ENCODE results near the gene SLC25A19.
"Not testable (repeated sequence)": the region's sequence is repeated elsewhere in the genome, so short reads cannot be mapped to it uniquely, and the experiment has no call there.

The SLC25A19 gene

DNA sequence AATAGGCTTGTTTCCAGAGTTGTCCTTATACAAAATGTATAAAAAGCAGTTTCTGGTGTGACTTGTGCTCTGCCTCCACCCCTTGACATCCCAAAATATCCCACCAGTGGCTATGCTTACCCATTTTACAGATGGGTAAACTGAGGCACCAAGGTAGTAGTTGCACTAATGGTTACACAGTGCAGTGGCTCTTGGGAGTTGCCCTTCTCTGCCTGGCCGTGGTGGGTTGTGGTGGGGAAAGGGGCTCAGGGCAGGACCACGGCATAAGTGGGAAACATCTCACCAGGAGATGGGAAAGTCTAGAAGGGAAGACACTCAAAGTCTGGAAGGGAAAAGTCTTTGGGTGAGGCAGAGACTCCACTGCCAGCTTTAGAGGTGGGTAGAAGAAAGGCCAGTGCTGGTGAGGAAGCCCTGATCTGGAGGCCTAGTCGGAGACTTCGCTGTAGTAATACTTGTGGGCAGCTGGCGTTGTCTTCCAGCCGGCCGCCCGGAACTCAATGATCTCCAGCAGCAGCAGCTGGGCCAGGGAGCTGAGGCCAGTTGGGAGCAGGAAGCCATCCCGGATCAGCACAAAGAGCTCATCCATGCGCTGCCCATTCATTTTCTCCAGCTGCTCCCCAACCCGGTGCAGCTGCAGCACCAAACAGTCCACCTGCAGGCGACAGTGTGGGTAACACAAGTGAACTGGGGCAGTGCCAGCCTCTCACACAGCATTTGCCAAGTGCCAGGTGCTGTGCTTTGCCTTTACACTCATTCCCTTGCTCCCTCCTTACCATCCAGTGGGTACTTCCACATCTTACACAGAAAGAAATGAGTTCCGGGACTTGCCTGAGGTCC lies 22.7 kb downstream of the SLC25A19 start:
- DNase-seq: no peak

DNA sequence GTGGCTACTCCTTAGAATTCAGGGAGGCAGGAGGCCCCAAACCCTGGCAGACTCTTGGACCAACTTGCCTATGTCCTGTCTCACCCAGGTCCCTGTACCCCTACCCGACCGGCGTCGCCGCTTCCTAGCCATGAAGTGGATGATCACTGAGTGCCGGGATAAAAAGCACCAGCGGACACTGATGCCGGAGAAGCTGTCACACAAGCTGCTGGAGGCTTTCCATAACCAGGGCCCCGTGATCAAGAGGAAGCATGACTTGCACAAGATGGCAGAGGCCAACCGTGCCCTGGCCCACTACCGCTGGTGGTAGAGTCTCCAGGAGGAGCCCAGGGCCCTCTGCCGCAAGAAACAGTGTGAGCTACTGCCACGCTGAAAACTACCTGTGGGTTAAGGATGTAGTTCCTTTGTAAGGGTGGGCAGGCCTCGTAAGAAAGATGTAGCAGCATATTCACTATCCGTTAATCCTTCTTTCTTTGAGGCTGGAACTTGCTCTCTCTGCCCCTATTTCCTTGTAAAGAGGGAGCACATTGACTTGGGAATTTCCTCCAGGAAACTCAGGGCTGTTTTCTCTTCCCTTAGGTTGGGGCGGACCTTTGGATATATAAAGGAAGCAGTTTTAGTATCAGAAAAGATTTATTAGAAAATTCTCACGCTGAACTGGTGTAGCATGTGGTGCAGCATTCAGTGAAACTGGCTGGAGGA lies 23.5 kb downstream of the SLC25A19 start:
- DNase-seq: no peak

DNA sequence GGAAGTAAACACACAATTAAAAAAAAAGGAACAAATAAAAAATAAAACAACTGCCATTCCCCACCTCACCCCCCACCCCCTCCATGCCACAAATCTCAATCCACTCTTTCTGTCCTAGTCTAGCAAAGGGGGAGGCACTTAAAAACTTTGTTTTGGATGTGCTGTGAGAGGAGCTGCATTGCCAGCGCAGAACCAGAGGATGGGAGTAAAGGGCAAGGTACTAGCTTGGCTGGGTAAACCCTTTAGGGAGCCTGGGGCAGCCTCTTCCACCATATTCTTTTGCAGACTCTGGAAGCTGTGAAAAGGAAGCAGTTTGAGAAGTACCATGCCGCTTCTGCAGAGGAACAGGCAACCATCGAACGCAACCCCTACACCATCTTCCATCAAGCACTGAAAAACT lies 26.2 kb downstream of the SLC25A19 start:
- DNase-seq: no peak

DNA sequence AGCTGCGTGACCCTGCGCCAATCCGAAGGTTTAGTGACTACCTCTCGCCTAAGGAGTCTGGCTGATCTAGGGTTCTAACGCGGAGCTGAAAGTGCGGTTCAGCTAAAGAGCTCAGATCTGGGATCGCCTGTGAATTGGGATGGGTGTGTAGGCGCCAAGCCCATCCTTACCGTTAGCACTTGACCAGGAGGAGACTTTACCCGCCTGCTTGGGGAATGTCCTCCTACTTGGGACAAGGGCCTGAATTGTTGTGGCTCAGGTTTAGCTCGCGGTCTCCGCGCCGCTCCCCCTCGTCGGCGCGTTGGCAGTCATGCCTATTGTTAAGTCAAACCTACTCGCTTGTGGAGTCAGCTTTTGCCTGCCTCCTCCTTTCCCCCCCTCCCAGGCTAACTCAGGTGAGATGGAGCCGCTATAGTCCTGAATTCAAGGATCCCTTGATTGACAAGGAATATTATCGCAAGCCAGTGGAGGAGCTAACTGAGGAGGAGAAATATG lies 27.1 kb downstream of the SLC25A19 start:
- DNase-seq: no peak

DNA sequence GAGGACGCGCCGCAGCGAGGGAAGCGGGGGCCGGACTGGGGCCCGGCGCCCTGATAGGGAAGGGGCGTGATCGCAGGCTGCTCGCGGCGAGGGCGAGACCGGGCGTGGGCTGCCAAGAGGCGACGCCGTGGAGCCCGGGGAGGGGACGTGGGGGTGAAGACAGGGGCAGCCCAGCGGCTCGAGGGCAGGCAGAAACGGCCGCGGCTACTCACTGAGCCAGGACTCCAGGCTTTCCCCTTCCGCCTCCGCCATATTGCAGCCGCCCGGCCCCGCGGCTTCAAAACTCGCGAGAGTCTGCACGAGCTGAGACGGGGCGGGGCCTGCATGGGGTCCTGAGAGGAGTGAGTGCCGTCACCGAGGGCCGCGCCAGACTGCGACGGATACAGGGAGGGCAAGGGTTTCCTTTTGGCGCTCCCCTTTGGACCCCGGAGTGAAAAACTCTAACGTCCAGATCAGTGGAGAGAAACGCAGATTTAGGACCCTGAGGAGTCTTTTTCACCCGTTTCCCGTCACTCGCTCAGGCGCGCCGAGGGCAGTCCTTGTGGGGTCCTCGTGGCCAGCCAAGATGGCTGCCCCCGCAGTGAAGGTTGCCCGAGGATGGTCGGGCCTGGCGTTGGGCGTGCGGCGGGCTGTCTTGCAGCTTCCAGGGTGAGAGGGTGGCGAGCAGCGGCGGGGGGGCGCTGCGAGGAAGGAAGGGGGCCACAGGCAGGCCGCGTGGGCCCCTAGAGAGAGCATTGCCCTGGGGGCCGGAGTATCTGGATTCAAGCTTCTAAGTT lies 27.7 kb downstream of the SLC25A19 start, which contains the start of the genes GGA3 and MRPS7:
Gene GGA3, minus strand, starts transcription at position 271 of the 776 bp plus-strand sequence. Its CDS starts 19 bp downstream, at position 252.
Gene MRPS7, plus strand, starts transcription at position 544 of the 776 bp plus-strand sequence. Its CDS starts 22 bp downstream, at position 566.
- DNase-seq: peak; percentile 94

DNA sequence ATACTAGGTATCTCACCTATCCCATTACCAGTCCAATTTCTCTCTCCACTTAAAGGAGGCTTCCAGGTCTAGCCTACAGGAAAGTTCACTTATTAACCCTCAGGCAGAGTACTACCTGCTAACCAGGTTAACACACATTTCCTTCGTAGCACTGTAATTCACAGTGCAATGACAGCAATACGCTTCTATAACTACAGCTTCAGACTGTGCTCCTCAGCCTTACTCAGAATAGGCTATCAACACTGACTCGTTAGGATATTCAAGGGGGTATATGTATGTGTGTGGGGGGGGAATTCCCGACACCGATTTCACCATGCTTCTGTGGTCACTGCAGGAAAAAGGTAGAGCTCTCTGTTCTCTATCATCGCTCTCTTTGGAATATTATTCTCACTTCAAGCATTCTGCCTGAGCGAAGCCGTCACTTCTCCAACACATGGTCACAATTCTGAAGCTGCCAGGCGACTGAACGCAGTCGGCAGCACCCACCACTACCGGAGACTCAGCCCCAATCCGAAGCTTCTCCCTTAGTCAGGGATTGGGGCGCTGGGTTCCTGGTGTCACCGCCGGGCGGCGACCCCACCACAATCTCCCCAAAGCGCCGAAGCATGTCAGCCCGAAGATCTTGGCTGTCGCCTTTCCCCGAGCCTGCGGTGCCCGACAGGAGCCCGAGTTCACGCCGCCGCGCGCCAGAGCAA lies 28.4 kb downstream of the SLC25A19 start:
- no peak for DNase-seq

DNA sequence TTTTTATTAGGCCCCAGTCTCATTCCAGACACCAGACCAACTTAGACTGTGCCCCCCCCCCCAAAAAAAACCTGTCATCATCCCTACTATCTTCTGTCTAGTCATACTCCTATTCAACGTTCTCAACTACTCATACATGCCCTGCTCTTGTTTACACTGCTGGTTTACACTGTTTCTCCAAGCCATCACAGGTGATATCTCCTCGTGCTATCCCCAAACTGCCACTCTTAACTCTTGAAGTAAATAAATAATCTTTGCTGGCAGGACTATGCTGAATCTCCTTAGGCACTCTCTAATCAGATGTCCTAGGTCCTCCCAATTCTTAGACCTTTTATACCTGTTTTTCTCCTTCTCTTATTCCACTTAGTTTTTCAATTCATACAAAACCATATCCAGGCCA lies 32.0 kb downstream of the SLC25A19 start:
- not testable (repeated sequence) for DNase-seq

DNA sequence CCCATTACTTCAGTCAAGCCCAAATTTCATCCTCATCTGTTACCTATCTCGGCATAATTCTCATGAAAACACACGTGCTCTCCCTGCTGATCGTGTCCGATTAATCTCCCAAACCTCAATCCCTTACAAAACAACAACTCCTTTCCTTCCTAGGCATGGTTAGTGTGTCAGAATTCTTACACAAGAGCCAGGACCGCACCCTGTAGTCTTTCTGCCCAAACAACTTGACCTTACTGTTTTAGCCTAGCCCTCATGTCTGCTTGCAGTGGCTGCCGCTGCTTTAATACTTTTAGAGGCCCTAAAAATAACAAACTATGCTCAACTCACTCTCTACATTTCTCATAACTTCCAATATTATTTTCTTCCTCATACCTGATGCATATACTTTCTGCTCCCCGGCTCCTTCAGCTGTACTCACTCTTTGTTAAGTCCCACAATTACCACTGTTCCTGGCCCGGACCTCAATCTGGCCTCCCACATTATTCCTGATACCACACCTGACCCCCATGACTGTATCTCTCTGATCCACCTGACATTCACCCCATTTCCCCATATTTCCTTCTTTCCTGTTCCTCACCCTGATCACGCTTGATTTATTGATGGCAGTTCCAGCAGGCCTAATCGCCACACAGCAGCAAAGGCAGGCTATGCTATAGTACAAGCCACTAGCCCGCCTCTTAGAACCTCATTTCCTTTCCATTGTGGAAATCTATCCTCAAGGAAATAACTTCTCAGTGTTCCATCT lies 33.1 kb downstream of the SLC25A19 start:
- DNase-seq: not testable (repeated sequence)

DNA sequence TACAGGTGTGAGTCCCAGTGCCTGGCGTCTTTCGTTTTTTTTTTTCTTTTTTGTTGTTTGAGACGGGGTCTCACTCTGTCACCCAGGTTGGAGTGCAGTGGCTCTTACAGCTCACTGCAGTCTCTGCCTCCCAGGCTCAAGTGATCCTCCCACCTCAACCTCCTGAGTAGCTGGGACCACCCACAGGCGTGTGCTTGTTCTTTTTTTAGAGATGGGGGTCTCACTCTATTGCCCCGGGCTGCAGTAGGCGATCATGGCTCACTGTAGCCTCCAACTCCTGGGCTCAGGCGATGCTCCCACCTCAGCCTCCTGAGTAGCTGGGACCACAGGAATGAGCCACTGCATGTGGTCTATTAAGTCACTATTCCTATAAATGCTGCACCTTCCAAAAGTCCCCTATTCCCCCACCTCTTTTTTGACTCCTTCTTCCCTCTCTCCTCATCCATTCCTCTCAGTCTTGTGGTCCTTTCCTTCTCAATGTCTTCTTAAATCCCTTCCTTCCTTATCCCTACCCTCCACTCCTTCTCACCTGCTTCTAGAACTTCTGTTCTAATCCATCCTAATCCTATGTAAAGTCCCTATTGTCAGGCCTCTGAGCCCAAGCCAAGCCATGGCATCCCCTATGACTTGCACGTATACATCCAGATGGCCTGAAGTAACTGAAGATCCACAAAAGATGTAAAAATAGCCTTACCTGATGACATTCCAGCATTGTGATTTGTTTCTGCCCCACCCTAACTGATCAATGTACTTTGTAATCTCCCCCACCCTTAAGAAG lies 37.0 kb downstream of the SLC25A19 start:
- DNase-seq: no peak

DNA sequence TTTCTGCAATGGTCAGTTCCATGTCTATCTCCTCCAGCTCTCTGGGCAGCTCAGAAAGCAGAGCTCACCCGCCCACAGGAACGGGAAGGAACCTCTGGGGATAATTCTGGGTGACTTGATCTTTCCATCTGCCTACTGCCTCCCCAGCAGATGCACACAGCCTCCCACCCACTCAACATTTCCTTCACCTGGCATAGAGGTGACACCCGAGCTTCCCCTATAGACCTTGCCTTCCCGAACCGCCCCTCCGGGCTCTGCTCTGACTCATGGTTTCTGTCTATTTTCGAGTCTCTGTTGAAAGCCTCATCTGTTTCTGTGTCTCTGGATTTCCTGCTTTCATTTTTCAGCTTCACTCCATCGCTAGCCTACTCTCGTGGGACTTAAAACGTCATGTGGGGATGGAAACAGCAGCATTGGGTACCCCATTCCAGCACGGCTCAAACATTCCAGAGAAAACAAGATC lies 39.2 kb downstream of the SLC25A19 start:
- DNase-seq: no peak

DNA sequence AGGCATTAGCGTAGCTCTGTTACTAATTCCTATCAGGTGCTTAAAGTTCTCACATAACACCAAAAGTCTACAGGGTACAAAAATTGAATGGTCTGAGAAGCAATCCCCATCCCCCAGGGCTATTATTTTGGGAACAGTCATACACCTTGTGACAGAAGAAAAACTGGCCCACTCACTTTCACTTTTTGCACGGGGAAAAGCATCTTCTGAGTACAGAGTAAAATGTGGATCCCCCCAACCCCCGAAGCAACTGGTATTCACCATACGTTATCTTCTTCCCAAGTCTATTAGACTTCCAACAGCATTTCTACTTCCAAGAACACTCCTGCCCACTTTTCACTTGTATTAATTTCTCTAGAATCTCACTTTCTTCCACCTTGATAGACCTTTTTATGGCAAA lies 39.7 kb downstream of the SLC25A19 start:
- DNase-seq: no peak

DNA sequence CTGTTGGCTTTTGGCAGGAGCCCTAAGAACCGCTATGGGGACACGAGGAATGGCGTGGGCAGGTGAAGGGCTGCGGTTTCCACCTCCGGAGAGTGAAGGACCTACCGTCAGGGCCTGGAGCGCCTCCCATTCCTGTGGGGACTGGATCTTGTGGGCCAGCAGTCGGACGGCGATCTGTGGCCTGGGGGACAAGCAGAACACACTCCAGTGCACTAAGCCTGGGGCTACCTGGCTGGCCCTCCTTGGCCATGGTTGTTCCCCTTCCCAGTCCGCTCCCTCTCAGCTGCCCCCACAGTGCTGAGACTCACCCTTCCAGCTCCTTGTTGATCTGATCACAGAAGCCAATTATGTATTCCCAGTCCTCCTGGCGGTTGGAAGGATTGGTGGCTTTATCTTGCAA lies 42.8 kb downstream of the SLC25A19 start:
- no peak for DNase-seq

DNA sequence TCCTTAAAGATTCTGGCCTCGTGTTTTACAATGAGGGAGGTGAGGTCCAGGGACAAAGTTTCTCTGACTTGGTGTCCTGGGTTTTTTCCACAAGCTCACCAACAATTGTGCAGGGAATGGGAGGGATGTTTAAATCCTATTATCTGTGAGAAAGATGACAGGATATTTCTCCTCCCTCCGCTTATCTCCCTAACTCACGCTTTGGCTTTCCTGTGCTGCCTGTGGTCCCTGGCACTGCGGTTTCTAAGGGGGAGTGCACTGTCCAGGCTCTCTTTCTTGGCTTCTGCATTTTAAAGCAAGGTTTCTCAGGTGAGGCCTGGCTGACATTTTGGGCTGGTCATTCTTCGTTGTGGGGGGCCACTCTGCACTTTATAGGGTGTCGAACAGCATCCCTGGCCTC lies 44.2 kb downstream of the SLC25A19 start:
- no peak for DNase-seq

DNA sequence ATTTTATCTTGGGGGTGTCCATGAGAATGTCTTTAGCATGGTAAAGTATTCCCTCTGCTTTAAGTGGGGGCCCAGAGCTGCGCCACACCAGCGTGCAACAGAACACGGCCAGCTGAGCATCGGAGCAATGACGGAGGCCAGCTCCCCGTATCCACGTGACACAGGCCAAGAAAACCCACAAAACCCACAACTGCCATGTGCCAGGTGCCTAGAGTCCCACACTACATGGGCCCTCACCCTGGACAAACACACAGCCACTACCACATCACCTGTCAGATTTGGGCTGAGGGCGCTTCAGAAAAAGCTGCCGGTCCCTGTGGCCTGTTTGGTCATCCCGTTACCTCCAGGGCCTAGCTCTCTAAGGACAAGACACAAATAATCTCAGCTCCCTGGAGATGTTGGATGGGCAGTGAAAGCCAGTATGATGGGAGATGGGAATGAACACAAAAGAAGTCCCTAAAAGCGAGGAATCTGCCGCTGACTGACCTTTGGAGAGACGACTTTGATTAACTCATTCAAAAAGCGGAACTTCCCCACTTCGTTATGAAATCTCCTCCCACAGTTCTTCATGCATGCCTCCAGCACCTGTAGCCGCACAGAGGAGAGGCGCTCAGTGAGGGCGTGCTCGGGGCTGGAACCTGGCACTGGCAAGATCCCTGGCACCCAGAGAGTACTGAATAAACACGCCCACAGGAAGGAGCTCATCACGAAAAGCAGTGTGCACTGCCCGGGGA lies 44.9 kb downstream of the SLC25A19 start:
- DNase-seq: no peak

DNA sequence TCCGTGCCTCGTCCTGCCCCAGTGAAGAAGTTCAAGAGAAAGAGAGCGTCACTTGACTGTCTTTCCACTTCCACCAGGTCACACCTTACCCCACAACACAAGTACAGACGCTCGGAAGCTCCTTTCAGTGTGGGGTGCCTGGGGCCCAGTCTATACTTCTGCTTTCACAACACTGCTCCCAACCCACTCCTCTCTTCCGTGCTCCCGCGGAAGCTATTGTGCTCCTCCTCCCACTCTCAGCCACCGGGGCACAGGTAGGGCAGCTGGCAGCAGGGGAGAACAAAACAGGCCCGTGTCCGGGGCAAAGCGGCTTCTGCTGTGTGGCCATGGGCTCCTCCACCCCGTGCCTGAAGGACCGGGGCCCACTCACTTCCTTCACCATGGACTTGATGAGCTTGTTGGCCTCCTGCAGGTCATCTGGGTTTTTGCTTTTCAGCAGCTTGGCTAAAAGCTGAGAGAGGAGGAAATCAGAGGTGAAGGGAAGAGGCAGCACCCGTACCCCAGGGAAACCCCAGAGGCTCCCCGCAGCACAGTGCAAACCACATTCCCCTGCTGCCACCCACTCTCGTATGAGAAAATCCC lies 46.7 kb downstream of the SLC25A19 start:
- DNase-seq: no peak

DNA sequence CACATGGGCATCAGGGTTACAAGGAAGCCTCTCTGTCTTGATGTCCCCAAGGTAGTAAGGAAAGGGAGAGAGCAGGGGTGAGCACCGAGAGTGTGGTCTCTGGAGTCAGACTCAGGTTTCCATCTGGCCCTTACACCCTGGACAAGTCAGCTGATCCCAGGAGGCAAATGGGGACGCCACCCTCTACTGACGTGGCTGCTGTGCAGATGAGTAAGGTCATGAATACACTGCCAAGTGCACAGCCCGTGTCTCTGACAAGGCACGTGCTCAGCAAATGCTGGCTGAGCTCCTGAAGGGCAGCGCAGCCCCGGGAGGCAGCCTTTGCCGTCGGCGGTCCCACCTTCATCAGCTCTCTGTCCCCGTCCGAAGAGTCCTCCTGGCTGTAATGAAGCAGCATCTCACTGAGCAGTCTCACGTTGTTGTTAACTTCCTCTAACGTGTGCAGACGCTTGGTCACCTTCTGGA lies 47.2 kb downstream of the SLC25A19 start:
- no peak for DNase-seq

DNA sequence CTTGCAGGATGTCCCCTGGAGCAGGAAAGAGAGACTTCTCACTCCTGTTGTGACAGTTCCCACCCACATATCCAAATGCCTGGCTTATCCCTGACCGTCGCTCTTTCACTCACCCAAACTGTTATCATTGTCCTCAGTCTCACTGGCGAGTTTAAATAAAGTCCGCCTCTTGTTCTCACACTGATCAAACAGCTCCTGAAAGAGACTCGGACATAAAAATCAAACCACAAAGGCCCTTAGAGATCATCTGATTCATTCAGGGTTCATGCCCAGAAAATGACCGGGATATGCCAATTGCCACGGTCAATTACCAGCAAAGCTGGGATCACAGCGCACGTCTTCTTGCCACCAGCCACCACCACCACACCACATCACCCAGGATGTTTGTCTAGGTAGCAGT lies 47.7 kb downstream of the SLC25A19 start:
- DNase-seq: no peak

DNA sequence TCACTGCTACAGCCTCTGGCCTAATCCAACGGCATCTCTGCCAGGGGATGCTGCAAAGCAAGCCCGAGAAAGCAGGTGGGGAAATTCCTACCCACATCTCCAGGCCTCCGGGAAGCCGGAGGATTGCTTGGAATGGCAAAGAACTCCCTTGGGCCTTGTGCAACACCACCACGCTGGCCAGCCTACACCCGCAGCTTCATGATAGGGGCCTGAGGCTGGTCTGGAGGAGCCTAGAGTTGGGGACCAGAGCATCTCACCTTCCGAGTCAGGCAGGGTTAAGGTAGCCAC lies 48.1 kb downstream of the SLC25A19 start:
- DNase-seq: no peak

DNA sequence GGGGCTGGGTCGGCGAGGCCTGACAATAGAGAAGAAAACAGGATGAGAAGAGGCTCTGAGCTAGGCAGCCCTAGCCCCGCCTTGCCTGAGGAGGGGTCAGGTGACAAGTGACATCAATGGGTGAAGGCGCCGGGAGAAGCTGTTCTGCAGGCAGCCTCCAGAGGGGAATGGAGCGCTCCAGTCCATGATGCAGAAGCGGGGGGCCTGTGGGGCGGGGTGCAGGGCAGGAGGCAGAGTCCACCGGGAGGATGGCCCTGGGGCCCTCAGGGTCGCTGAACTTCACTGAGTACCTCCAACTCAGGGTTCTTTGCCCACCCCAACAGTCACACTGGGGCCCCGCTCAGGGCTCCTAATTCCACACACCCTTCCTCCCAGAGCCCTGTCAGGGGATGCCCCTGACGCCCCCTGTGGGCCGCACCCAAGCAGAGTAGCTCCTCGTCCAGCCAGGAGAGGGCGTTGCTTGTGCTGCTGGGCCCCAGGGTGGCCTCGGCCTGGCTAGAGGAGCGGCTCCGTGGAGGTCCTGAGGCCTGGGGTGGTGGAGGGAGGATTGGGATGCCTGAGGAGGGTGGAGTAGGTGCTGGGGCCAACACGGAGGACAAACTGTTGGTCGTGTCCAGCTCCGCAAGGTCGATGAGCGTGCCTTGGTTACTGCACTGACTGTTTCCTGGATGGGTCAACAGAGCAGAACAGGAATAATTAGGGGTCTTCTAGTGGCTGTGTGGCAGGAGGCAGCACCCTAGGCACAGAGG lies 48.7 kb downstream of the SLC25A19 start:
- DNase-seq: peak; percentile 53
